Transverse colon (tissue), 3 donors: ENCODE results near the gene LBR.

Experiments
- CTCF ChIP-seq, 5 experiments: fragments of 200-600 bp in 3 of 5; fragments of 450-650 bp in 2 of 5; sonication (generic) in 3 of 5; IDR thresholded peaks; 1 replicate in 2 of 5; 2 replicates in 3 of 5; pipeline ENCODE4 v1.5.1; 2016 to 2017; ENCODE audit warnings: antibody characterized with exemption in 5 of 5, inconsistent platforms in 3 of 5, mild to moderate bottlenecking in 2 of 5, moderate library complexity in 1 of 5
- POLR2A ChIP-seq: fragments of 450-650 bp; IDR thresholded peaks from one replicate; pipeline ENCODE4 v1.6.1; 2016; ENCODE audit warnings: antibody characterized with exemption, mild to moderate bottlenecking, moderate library complexity

GRCh38 chr1:225476538-225476988 lies 48.7 kb upstream of the LBR start:
- TF ChIP-seq CTCF (IDR thresholded peaks at IDR 0.05) (no peak), POLR2A (no peak)
